KG1 (cell line): Measurements from ENCODE around the gene ZNF30.
A peak's percentile ranks its signal among the peaks of the same experiment; 100 is the strongest.
"Not testable (repeated sequence)": the region's sequence is repeated elsewhere in the genome, so short reads cannot be mapped to it uniquely, and the experiment has no call there.

Experiments used
- DNase-seq: peaks from one replicate; lab custom pipeline; 2025; lab: John Stamatoyannopoulos, UW

The ZNF30 gene

GRCh38 chr19:34926685-34927375, at the start of gene ZNF30:
ZNF30 (plus strand) TSS chr19:34926903; CDS start chr19:34929948, 3,045 bp downstream.
- DNase-seq = peak; percentile 57

- no peak for DNase-seq
These were observed 47.1 kb upstream of the ZNF30 start for GRCh38 chr19:34879563-34879962.

GRCh38 chr19:34880034-34880433, 46.7 kb upstream of the ZNF30 start:
- DNase-seq = no peak

- DNase-seq = no peak
These were observed 44.7 kb upstream of the ZNF30 start for GRCh38 chr19:34881982-34882381.

GRCh38 chr19:34888091-34888490, 38.6 kb upstream of the ZNF30 start:
- no peak for DNase-seq

GRCh38 chr19:34900245-34900644, 26.5 kb upstream of the ZNF30 start:
- no peak for DNase-seq

- DNase-seq = no peak
These were observed 21.8 kb upstream of the ZNF30 start for GRCh38 chr19:34904664-34905527.

GRCh38 chr19:34910770-34911169, 15.9 kb upstream of the ZNF30 start:
- DNase-seq = no peak

- not testable (repeated sequence) for DNase-seq
These were observed 9.6 kb upstream of the ZNF30 start for GRCh38 chr19:34917144-34917543.

GRCh38 chr19:34918190-34918589, 8.5 kb upstream of the ZNF30 start:
- no peak for DNase-seq

GRCh38 chr19:34920090-34920786, 6.5 kb upstream of the ZNF30 start:
- DNase-seq = not testable (repeated sequence)

- DNase-seq = no peak
These were observed 1.3 kb upstream of the ZNF30 start for GRCh38 chr19:34925278-34925855.

GRCh38 chr19:34926361-34926684, 380 bp upstream of the ZNF30 start:
- no peak for DNase-seq

GRCh38 chr19:34932494-34932893, 5.8 kb downstream of the ZNF30 start:
- no peak for DNase-seq

- DNase-seq = no peak
These were observed 9.5 kb downstream of the ZNF30 start for GRCh38 chr19:34936184-34936583.

- DNase-seq = no peak
These were observed 12.2 kb downstream of the ZNF30 start for GRCh38 chr19:34938886-34939285.

GRCh38 chr19:34943861-34944573, 17.3 kb downstream of the ZNF30 start:
- no peak for DNase-seq

GRCh38 chr19:34953092-34953491, 26.4 kb downstream of the ZNF30 start:
- DNase-seq = no peak

GRCh38 chr19:34957830-34958751, 31.4 kb downstream of the ZNF30 start:
- no peak for DNase-seq

- no peak for DNase-seq
These were observed 32.3 kb downstream of the ZNF30 start for GRCh38 chr19:34959021-34959420.
